Measurements from ENCODE around the gene RALGAPA2.

The RALGAPA2 gene

DNA sequence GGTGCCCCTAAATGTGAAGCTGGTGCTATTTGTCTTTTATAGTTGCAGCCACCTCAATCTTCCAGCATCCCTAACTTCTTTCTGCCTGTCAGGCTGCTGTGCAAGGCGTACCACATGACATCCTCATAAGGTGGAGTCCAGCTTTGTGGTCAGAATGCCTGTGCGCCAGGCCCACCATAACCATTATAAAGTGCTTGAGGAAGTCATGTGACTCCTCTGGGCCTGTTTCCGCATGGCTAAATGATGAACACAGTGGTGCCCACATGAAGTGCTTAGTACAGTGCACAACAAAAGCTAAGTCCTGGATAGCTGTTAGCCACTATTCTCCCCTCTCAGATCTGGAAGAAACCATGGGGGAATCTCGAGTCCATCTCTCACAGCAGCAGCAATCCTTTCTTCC, 268.9 kb downstream of the RALGAPA2 start:
- no peak for DNase-seq (ENCODE audit: extremely low read depth in 1 of 2, low read depth in 1 of 2)

DNA sequence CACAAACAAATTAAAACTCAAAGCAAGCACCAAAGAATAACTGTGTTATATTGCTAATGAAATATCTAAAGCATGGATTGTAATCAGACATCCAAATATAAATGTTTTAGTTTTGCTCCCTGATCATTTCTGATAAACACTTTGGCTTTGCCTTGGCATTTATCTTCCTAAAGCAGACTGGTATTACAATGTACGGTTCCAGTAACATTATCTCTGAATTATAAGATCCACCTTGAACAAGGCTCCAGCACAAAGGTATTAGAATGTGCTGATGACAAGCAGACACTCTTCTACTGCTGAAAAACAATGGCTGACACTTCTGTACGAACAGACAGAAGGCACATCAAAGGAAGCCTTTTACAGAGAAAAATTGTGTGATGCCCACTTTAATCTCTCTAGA, 270.0 kb downstream of the RALGAPA2 start:
- DNase-seq (ENCODE audit: extremely low read depth in 1 of 2, low read depth in 1 of 2), result no peak

DNA sequence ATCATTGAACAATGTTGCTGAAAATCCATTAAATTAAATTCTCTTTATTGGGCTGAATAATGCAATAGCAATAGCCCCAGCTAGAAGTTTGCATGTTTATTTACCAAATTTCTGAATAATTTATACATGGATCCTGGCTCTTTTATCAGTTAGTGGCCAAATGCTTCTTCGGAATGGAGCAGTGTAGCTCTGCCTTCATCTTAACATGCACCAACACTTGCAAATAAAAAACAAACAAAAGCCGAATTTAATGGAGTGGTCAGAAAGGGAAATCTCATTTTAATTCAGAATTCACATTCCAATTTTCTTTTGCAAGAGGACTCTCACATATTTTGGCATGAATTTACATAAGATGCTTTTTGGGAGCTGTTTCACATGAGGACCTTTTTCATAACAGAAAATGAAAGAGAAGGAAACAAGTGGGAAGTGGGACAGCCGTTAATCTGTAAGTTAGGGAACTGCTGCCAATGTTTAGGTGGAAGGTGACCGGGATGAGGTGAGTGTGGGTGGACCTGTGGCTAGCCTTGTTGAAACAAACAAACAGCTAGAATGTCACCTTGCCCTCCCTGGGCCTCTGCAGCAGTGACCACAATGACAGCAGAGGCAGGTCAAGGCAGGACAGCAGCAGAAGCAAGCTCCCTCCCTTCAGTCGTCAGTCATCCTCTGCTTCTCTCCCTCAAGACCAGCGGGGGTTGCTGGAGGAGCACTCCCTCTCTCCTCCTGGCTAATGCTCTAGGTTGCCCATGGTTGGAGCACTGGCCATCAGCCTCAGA, 271.4 kb downstream of the RALGAPA2 start:
- DNase-seq (ENCODE audit: extremely low read depth in 1 of 2, low read depth in 1 of 2), result no peak

DNA sequence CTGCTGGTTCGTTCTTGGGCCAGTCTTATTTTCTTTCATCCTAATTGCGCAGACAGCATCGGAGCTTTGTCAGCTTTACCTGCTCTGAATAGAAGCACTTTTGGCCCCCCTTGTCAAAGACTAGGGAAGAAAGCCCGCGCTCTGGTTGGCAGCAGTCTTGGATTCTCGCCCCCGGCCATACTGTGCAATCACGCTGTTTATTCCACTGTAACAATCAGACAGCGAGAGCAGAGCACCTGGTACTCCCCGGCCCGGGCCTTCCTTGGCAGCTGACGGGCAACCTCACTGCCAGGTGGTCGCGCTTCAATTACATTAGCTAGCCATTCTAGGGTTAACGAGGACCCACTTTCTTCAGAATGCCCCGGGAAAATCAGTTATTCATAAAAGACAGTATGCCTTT, 272.0 kb downstream of the RALGAPA2 start:
- DNase-seq (ENCODE audit: extremely low read depth in 1 of 2, low read depth in 1 of 2), result no peak

DNA sequence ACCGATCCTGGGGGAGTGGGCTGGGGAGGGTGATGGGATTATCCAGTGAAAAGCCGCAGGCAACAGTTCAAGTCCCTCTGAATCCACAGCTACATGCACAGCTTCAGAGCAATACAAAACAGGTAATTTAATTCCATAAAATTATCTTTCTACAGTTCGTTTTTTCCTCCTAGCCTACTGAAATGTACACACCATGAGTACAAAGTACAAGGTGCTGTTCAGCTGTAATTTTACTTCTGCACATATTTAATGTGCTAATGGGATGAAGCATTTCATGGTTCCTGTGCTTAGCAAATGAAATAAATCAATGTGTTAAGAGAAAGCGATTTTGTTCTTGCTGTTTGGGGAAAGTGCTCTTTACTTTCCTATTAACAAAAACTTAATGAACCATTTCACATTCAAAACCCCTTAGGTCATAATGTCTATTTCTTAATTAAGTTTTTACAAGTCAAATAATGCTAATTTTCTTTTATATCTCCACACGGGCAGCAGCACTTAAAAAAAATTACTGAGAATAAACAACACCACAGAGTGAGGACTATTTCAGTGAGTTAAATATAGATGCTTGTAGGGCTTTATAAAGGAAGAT, 272.7 kb downstream of the RALGAPA2 start:
- DNase-seq (ENCODE audit: extremely low read depth in 1 of 2, low read depth in 1 of 2), result no peak

DNA sequence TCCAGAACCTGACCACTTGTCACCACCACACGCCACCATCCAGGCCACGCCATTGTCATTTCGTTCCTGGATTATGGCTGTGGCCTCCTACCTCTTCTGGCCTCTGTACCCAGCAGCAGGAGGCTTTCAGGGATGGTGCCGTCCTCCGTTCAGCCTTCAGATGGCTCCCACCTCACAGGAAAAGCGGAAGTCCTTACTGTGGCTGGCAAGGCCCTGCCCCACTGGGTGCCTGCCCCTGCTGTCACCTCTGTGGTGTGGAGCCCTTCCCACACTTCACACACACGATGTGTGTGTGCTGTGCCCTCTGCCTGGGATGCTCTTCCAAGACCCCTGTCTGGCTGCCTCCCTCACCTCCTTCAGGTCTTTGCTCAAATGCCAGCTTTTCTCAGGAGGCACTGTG, 275.1 kb downstream of the RALGAPA2 start:
- no peak for DNase-seq (ENCODE audit: extremely low read depth in 1 of 2, low read depth in 1 of 2)

DNA sequence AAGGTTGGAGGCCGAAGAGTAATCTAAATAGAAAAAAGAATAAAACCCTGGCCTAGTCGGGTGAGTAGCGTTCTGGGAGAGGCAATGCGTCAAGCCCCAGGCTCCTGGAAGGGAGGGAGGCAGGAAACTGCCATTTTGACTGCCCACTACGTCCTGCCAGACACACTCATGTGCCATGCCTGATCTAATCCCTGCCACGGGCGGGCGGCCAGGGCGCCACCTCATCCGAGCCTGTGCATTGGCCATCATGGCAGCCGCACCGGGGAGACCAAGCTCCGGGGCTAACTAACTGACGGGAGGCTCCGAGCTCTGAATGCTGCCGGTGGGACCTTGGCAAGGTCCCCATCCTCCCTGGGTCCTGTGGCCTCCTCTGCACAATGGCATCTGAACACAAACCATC, 275.8 kb downstream of the RALGAPA2 start:
- DNase-seq (ENCODE audit: extremely low read depth in 1 of 2, low read depth in 1 of 2), result no peak

DNA sequence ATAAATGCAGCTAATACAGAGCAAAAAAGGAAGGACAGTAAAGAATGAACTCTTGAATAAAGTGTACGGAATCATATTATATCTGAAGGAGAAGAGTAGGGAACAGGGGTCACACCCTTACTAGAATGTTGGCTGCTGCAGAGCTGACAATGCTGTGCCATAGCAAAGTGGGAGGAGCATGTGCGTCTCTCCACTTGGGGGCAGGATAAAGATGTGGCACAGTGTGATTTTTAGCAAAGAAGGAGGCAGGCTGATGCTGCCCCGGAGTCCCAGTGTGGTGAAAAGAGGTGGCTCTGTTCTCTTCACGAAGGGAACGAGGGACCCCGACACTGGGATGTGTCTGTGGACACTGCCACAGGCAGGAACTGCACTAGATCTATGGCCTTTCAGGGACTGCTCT, 277.0 kb downstream of the RALGAPA2 start:
- no peak for DNase-seq (ENCODE audit: extremely low read depth in 1 of 2, low read depth in 1 of 2)

DNA sequence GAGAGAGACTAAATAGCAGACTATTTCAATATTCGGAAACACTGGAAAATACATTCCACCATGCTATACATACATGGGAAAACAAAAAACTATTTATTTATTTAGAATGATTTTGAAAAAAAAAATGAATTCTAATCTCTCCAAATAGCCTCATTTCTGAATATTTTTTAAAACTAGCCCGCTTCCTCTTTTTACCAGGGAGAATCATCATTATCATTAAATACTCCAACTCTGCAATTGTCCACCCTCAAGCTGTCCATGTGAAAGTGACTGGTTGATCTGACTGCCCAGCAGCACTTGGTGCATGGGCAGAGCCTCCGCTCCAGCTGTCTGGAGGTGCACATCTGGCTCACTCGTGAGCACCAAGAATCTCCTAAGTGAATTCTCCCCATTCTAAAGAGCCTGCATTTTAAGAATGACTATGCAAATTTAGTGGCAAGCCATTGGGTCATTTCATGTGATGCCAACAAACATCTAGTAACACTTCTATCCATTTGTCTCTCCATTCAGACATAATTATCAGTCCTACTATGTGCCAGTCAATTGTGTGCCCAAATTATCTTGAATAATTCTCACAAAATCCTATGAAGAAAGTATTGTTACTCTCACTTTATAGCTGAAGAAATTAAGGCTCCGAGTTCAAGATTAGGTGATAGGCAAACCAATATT, 279.7 kb downstream of the RALGAPA2 start:
- DNase-seq (ENCODE audit: extremely low read depth in 1 of 2, low read depth in 1 of 2), result no peak

GRCh38 chr20:20430066-20430465, 282.4 kb downstream of the RALGAPA2 start:
- no peak for DNase-seq (ENCODE audit: extremely low read depth in 1 of 2, low read depth in 1 of 2)

- no peak for DNase-seq (ENCODE audit: extremely low read depth in 1 of 2, low read depth in 1 of 2)
Observed at GRCh38 chr20:20428067-20428466, 284.4 kb downstream of the RALGAPA2 start.

DNA sequence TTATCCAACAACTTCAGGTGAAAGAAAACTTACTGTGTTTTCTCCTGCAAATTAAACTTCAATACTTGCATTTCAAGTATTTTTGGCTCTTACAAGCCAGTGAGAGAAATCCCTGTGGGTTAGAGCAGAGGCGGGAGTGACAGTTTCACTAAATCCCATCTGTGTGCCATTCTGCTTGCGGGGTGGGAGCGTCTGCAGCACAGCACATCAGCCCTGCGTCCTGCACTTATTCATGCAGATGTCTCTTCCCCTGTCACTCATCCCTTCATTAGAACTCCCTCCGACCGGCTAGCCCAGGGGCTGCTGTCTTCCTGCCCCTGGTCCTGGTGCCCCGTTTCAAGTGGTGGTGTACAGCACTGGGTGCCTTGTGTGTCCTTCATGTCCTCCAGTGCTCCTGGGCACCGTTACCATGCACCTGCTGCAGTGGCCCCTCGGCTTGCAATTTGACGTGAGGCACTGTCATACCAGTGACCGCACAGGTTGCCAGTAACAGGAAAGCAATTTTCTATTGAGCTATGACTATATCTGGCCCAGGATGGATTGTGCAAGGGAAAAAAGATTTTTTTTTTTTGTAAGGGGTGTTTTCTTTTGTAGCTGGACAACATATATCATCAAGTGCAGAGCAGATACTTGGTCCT, 285.1 kb downstream of the RALGAPA2 start:
- DNase-seq (ENCODE audit: extremely low read depth in 1 of 2, low read depth in 1 of 2), result no peak

DNA sequence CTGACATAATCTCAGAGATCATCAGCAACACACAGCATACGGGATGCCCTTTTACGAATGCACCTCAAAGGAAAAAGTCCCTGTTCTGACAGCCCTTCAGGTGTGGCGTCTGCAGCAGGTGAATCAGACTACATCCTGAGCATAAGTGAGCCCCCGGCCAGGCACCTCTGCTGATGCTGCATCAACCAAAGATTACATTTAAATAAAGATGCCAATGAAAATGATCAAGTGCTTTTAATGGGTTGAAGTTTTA, 285.9 kb downstream of the RALGAPA2 start:
- no peak for DNase-seq (ENCODE audit: extremely low read depth in 1 of 2, low read depth in 1 of 2)

DNA sequence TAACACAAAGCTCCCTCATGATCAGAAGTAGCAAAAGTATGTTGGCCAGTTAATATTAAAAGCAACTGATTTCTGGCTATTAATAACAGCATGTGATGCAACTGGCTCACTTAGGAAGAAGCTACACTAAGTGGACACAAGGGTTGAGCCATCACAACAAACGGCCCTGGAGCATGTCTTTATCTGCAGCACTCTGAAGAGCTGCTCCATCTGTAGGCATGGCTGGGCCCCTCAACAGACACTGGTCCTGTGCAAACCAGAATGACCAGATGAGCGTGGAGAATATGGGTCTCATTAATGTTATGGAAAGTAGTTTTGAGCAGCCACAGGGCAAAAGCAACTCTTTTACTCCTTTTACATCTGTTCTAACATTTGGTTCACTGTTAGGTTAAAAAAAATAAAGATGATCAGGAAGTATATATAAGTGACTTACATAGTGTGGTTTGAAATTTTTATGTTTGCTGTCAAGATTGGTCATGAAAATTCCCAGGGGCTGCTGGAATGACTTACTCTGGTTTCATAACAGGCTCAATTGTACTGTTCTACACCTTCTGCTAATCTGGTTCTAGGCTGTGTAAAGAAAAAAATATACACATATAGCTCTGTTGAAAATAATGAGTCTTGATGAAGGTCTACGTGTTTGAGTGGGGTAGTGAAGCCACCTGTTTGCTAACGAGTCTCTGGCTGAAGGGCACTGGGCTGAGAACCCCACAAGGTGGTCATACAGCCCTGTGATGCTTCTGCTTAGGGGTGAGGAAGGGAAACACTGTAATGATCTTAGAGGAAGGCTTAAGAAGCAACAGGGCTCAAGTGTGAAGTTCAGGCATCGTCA, 286.4 kb downstream of the RALGAPA2 start:
- DNase-seq (ENCODE audit: extremely low read depth in 1 of 2, low read depth in 1 of 2), result no peak

DNA sequence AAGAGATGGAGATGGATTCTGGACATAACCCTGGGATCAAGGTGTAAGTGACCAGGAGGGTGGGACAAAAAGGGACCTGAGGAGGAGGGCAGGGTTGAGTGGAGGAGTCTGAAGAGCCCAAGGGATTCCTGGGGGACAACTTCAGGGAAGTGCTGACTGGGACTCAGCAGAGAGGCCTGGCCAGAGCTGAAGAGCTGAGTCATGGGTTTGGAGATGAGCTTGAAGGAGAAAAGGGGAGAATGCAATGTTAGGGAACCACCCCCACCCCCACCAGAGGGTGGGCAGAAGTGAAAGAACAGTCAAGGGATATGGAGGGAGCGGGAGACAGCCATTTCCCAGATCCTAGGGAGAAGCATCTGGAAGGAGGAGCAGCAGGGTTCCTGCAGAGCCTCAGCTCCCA, 289.3 kb downstream of the RALGAPA2 start:
- DNase-seq (ENCODE audit: extremely low read depth in 1 of 2, low read depth in 1 of 2), result no peak

GRCh38 chr20:20417876-20418676, 294.4 kb downstream of the RALGAPA2 start:
- no peak for DNase-seq (ENCODE audit: extremely low read depth in 1 of 2, low read depth in 1 of 2)

GRCh38 chr20:20415321-20415720, 297.1 kb downstream of the RALGAPA2 start:
- DNase-seq (ENCODE audit: extremely low read depth in 1 of 2, low read depth in 1 of 2), result no peak

- DNase-seq (ENCODE audit: extremely low read depth in 1 of 2, low read depth in 1 of 2), result no peak
Observed at GRCh38 chr20:20414640-20415220, 297.7 kb downstream of the RALGAPA2 start.

GRCh38 chr20:20413810-20414281, 298.6 kb downstream of the RALGAPA2 start:
- no peak for DNase-seq (ENCODE audit: extremely low read depth in 1 of 2, low read depth in 1 of 2)

DNA sequence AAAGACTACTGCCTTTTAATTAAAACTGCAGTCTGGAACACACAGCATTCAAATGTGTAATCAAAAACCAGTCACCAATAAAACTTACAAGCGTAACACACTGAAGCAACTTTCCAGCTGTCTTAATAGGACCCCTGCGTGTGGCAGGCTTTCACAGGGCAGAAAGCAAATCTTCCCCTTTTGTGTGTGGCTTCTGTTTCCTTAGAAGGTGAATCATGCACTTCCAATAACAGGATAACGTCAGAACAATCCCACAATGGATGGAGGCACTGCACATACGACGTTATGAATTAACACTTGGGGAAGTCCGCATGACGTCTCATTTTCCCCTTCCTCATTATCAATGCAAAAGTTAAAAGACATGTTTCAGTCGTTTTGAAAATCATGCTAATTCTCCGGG, 299.7 kb downstream of the RALGAPA2 start:
- DNase-seq (ENCODE audit: extremely low read depth in 1 of 2, low read depth in 1 of 2), result peak in 1 of 2 donors; percentile 11
